ENCODE data around the gene TBPL1. TPM values are rescaled to one million over a fixed set of nuclear protein-coding genes. Genes with fewer than 3 reads are reported as not detected.
A peak's percentile ranks its signal among the peaks of the same experiment; 100 is the strongest.

The TBPL1 gene
- total and polyA plus RNA-seq, 5 experiments from 2014 or later: 40.8 to 55.7 (median 42.0) TPM

- peaks cover 47 to 76% (median 68%) of the 10 kb centered on the region in 4 donors for H3K4me1 Mint-ChIP-seq
- H3K9me3 Mint-ChIP-seq: no peaks in the 10 kb centered on the region
Observed at GRCh38 chr6:133955582-133956415, 2.8 kb downstream of the TBPL1 start.

GRCh38 chr6:133956416-133957049 lies 3.5 kb downstream of the TBPL1 start:
- ATAC-seq (no peak), DNase-seq (no peak)
- peak overlapping the region in 3 of 10 donors; percentile 7 to 38 (median 35) for H3K4me3 Mint-ChIP-seq
- H3K4me1 Mint-ChIP-seq: peaks cover 43 to 77% (median 67%) of the 10 kb centered on the region in 4 donors
- peaks cover 0 to 3% (median 0%) of the 10 kb centered on the region in 3 donors for H3K36me3 Mint-ChIP-seq
- no peaks in the 10 kb centered on the region for H3K27me3 Mint-ChIP-seq
- H3K27ac Mint-ChIP-seq: peak overlapping the region in 4 of 10 donors; percentile 2 to 65 (median 50)
- POLR2A ChIA-PET: no interaction called here
- no peaks in the 10 kb centered on the region for H3K9me3 Mint-ChIP-seq

More at GRCh38 chr6:133955582-133956415, 2.8 kb downstream of the TBPL1 start:
- Mint-ChIP-seq H3K27me3 (no peaks in the 10 kb centered on the region), H3K4me3 (peak overlapping the region in 8 of 10 donors; percentile 38 to 98 (median 94)), H3K27ac (peak overlapping the region in 4 of 10 donors; percentile 23 to 95 (median 66)), H3K36me3 (peaks cover 0 to 3% (median 0%) of the 10 kb centered on the region in 3 donors)
- DNase-seq (no peak), ATAC-seq (no peak)
- POLR2A ChIA-PET: no interaction called here

- POLR2A ChIA-PET: no interaction called here
- Mint-ChIP-seq H3K27me3 (no peaks in the 10 kb centered on the region), H3K27ac (peak overlapping the region in 6 of 10 donors; percentile 2 to 65 (median 42)), H3K4me3 (no peak overlapping the region), H3K4me1 (peaks cover 48 to 81% (median 72%) of the 10 kb centered on the region in 4 donors), H3K9me3 (no peaks in the 10 kb centered on the region), H3K36me3 (peaks cover 0 to 3% (median 0%) of the 10 kb centered on the region in 3 donors)
- no peak for ATAC-seq
- DNase-seq: no peak
Observed at GRCh38 chr6:133957227-133957626, 4.2 kb downstream of the TBPL1 start.

GRCh38 chr6:133957780-133958242 lies 4.8 kb downstream of the TBPL1 start:
- ATAC-seq (no peak), DNase-seq (no peak)
- Mint-ChIP-seq H3K36me3 (no peaks in the 10 kb centered on the region), H3K27ac (peak overlapping the region in 5 of 10 donors; percentile 8 to 65 (median 59)), H3K9me3 (no peaks in the 10 kb centered on the region), H3K27me3 (no peaks in the 10 kb centered on the region), H3K4me1 (peaks cover 50 to 87% (median 77%) of the 10 kb centered on the region in 4 donors), H3K4me3 (peak overlapping the region in 1 of 10 donors; percentile 14)
- POLR2A ChIA-PET: interaction anchor here (0.9 kb wide), 1 partner anchor 9 kb away, joined by 4 read pairs; no protein-coding TSS in a partner anchor

DNA sequence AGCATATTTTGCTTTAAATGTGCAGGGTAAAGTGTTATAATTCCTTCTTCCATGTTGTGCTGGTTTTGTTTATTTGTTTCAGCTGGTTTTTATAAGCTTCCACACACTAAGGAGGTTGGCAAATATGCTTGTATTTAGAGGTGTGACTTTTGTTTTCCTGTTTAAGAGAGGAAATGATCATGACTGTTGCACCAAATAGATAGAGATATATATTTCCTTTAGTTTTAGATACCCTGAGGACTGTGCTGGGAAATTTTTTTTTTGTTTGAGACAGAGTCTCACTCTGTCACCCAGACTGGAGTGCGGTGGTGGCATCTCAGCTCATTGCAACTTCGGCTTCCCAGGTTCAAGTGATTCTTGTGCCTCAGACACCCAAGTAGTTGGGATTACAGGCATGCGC lies 5.8 kb downstream of the TBPL1 start:
- H3K4me1 Mint-ChIP-seq: peaks cover 49 to 92% (median 82%) of the 10 kb centered on the region in 4 donors
- peak overlapping the region in 1 of 10 donors; percentile 49 for H3K27ac Mint-ChIP-seq
- ATAC-seq (no peak), DNase-seq (no peak)
- no peak overlapping the region for H3K4me3 Mint-ChIP-seq
- POLR2A ChIA-PET: no interaction called here
- H3K36me3 Mint-ChIP-seq: no peaks in the 10 kb centered on the region
- no peaks in the 10 kb centered on the region for H3K9me3 Mint-ChIP-seq
- H3K27me3 Mint-ChIP-seq: no peaks in the 10 kb centered on the region

- no peak for ATAC-seq
- Mint-ChIP-seq H3K4me1 (peaks cover 45 to 91% (median 81%) of the 10 kb centered on the region in 4 donors), H3K36me3 (no peaks in the 10 kb centered on the region), H3K27ac (peak overlapping the region in 3 of 10 donors; percentile 49 to 56 (median 50)), H3K9me3 (no peaks in the 10 kb centered on the region), H3K4me3 (peak overlapping the region in 1 of 10 donors; percentile 15), H3K27me3 (no peaks in the 10 kb centered on the region)
- no peak for DNase-seq
- POLR2A ChIA-PET: no interaction called here
Observed at GRCh38 chr6:133959667-133960368, 6.8 kb downstream of the TBPL1 start.

GRCh38 chr6:133961831-133962230 lies 8.8 kb downstream of the TBPL1 start:
- H3K4me1 Mint-ChIP-seq: peaks cover 44 to 91% (median 83%) of the 10 kb centered on the region in 4 donors
- H3K9me3 Mint-ChIP-seq: no peaks in the 10 kb centered on the region

GRCh38 chr6:133964052-133964451 lies 11.0 kb downstream of the TBPL1 start:
- peak overlapping the region in 3 of 10 donors; percentile 16 to 68 (median 46) for H3K27ac Mint-ChIP-seq
- H3K4me1 Mint-ChIP-seq: peaks cover 35 to 91% (median 72%) of the 10 kb centered on the region in 4 donors
- no peak for DNase-seq
- no peak overlapping the region for H3K4me3 Mint-ChIP-seq
- POLR2A ChIA-PET: interaction anchor here (0.7 to 1.3 kb wide), 2 partner anchors 10 to 358 kb away, joined by 3 to 4 read pairs; partner anchors contain the start of gene TBPL1
- no peaks in the 10 kb centered on the region for H3K9me3 Mint-ChIP-seq
- ATAC-seq: peak; percentile 33 to 59
- H3K36me3 Mint-ChIP-seq: no peaks in the 10 kb centered on the region
- H3K27me3 Mint-ChIP-seq: no peaks in the 10 kb centered on the region

More at GRCh38 chr6:133961831-133962230, 8.8 kb downstream of the TBPL1 start:
- POLR2A ChIA-PET: interaction anchor here (0.7 kb wide), 1 partner anchor 15 kb away, joined by 6 read pairs; no protein-coding TSS in a partner anchor
- no peaks in the 10 kb centered on the region for H3K36me3 Mint-ChIP-seq
- H3K4me3 Mint-ChIP-seq: no peak overlapping the region
- no peaks in the 10 kb centered on the region for H3K27me3 Mint-ChIP-seq
- ATAC-seq (no peak), DNase-seq (no peak)
- peak overlapping the region in 6 of 10 donors; percentile 2 to 69 (median 16) for H3K27ac Mint-ChIP-seq

DNA sequence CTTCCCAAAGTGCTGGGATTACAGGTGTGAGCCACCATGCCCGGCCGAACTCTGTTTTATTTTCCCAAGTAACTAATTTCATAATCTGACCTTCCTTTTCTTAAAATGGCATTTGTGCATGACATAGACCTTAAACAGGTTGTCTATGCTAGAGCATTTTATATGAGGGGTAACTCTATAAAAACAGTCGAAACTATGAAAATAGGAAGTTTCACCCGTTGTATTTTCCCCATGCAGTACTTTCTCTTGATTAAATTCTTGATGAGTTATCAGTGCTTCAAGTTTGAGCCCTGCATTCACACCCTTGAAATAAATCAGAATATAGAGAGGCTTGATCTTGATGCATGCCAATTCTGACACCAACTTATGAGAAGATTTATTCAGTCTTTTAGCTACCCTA lies 11.7 kb downstream of the TBPL1 start:
- POLR2A ChIA-PET: interaction anchor here (0.7 to 1.3 kb wide), 2 partner anchors 11 to 358 kb away, joined by 3 to 4 read pairs; partner anchors contain the start of gene TBPL1
- H3K27me3 Mint-ChIP-seq: no peaks in the 10 kb centered on the region

GRCh38 chr6:133965817-133966360 lies 12.9 kb downstream of the TBPL1 start:
- Mint-ChIP-seq H3K9me3 (no peaks in the 10 kb centered on the region), H3K27ac (peak overlapping the region in 8 of 10 donors; percentile 2 to 81 (median 42)), H3K27me3 (no peaks in the 10 kb centered on the region), H3K4me1 (peaks cover 29 to 87% (median 67%) of the 10 kb centered on the region in 4 donors), H3K4me3 (no peak overlapping the region), H3K36me3 (peaks cover 0 to under 1% (median 0%) of the 10 kb centered on the region in 3 donors)
- ATAC-seq (no peak), DNase-seq (no peak)
- POLR2A ChIA-PET: interaction anchor here (1.0 kb wide), 1 partner anchor 13 kb away, joined by 3 read pairs; the partner anchor contains the start of gene TBPL1

More for the DNA sequence above, 11.7 kb downstream of the TBPL1 start:
- Mint-ChIP-seq H3K4me1 (peaks cover 31 to 89% (median 70%) of the 10 kb centered on the region in 4 donors), H3K9me3 (no peaks in the 10 kb centered on the region), H3K36me3 (no peaks in the 10 kb centered on the region), H3K27ac (peak overlapping the region in 7 of 10 donors; percentile 8 to 68 (median 46)), H3K4me3 (peak overlapping the region in 2 of 10 donors; percentile 4 to 7)
- no peak for ATAC-seq
- DNase-seq: no peak

- Mint-ChIP-seq H3K27ac (peak overlapping the region in 8 of 10 donors; percentile 33 to 78 (median 63)), H3K4me3 (peak overlapping the region in 4 of 10 donors; percentile 5 to 20 (median 16)), H3K4me1 (peaks cover 29 to 88% (median 66%) of the 10 kb centered on the region in 4 donors), H3K9me3 (no peaks in the 10 kb centered on the region), H3K36me3 (peaks cover 0 to 4% (median 0%) of the 10 kb centered on the region in 3 donors), H3K27me3 (no peaks in the 10 kb centered on the region)
- no peak for ATAC-seq
- POLR2A ChIA-PET: interaction anchor here (1.0 kb wide), 2 partner anchors 9 to 13 kb away, joined by 3 to 4 read pairs; partner anchors contain the start of gene TBPL1
- DNase-seq: no peak
Observed at GRCh38 chr6:133966654-133967329, 13.8 kb downstream of the TBPL1 start.
